Duodenal mucosa (tissue), 2 donors: ENCODE data around the gene STX1B.

Experiments used
- H3K27ac ChIP-seq: one replicate; pipeline ENCODE4 v1.7.0; 2013; ENCODE audit warnings: low read depth, low read length
- H3K27me3 ChIP-seq, 2 donors: one replicate each; pipeline ENCODE4 v1.7.0; 2013; ENCODE audit warnings: low read length in 2 of 2, control low read depth in 1 of 2; ENCODE audit not compliant: insufficient read depth in 2 of 2, control insufficient read depth in 1 of 2
- H3K36me3 ChIP-seq, 2 donors: one replicate each; pipeline ENCODE4 v1.7.0; 2013; ENCODE audit warnings: low read length in 2 of 2, control low read depth in 1 of 2; ENCODE audit not compliant: insufficient read depth in 2 of 2, control insufficient read depth in 1 of 2
- H3K4me1 ChIP-seq, 2 donors: one replicate each; pipeline ENCODE4 v1.7.0; 2013; ENCODE audit warnings: low read length in 2 of 2, control low read depth in 1 of 2; ENCODE audit not compliant: insufficient read depth in 2 of 2, control insufficient read depth in 1 of 2
- H3K4me3 ChIP-seq, 2 donors: one replicate each; pipeline ENCODE4 v1.7.0; 2013; ENCODE audit warnings: low read length in 2 of 2, low read depth in 1 of 2
- H3K9ac ChIP-seq, 2 donors: one replicate each; pipeline ENCODE4 v1.7.0; 2013; ENCODE audit warnings: low read length in 2 of 2, low read depth in 1 of 2
- H3K9me3 ChIP-seq, 2 donors: one replicate each; pipeline ENCODE4 v1.7.0; 2013; ENCODE audit warnings: low read length in 2 of 2, control low read depth in 1 of 2; ENCODE audit not compliant: control insufficient read depth in 1 of 2

Gene STX1B

DNA sequence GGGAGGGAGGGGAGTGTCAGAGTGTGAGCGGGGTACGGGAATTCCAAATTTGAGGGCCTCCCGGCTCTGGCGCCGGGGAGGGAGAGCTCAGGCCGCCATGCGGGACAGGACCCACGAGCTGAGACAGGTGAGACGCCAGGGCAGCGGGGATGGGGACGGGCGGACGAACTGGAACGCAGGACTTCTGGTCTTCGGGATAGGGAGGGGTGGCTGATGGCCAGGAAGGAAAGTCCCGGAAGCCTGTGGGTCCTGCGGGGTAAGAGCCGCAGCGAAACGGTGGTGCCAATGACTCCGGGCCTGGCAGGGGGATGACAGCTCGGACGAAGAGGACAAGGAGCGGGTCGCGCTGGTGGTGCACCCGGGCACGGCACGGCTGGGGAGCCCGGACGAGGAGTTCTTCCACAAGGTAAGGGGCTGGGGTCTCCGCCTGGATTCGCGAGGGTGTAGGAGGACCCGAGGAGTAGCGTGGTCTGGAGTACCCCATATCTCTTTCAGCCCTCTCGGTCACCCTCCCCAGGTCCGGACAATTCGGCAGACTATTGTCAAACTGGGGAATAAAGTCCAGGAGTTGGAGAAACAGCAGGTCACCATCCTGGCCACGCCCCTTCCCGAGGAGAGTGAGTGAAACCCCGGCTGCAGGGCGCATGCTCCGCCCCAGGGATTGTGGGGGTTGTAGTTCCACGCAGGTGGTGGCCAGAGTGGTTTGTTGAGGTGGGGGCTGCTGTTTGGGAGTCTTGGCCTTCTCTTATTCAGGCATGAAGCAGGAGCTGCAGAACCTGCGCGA is 23.5 kb upstream of the STX1B start:
- Histone ChIP-seq H3K9me3 (no peaks in the 10 kb centered on the region), H3K27ac (peak overlapping the region; percentile 97), H3K27me3 (no peaks in the 10 kb centered on the region), H3K4me3 (peak overlapping the region; percentile 92 to 97), H3K9ac (peak overlapping the region; percentile 94 to 97), H3K36me3 (peaks cover 20 to 26% of the 10 kb centered on the region in 2 donors), H3K4me1 (peaks cover 6 to 18% of the 10 kb centered on the region in 2 donors)

DNA sequence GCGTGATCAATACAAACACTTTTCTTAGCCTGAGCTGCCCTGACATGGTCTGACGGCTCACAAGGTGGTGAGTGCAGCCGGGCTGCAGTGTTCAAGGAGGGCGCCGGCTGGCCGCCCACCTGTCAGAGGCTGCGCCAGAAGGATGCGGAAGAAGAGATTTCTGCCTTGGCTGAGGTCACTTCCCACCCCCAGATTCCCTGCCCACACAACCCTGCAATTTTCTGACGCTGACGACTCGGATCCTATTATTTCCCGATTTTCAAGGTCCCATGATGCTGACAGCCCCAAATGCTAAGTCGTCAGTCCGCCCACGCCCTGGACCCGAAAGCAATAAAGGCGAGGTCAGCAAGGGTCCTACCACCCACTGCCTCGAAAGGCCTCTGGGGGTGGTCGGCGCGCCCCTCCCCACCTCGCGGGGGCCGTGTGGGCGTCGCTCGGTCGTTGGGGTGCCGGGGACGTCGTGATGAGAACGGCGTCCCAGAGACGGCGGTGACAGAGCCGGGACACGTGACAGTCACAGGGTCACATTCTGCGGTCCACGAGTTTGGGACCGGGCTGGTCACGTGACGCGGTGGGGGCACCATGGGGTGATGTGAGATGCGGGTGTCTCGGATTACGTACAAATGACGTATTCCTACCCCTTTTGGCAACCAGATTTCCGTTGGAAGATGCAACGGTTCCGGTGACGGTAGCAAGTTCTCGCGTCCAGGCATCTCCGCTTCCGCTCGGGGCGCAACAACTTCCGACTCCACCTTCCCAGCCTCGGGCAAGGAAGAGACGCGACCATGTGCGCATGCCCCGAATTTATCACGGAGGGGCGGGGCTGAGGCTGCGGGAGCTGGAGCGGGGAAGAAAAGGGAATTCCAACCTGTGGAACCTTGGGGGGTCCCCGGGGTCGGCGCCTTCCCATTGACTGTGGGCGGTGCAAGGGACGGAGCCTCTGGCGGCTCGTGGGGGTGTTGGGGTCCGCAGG is 22.6 kb upstream of the STX1B start, which contains the start of gene STX4:
Gene STX4 (plus strand): TSS at position 823 of the 973 bp plus-strand sequence. CDS start 248 bp downstream, outside the sequence.
- H3K4me1 ChIP-seq, result peaks cover 6 to 18% of the 10 kb centered on the region in 2 donors
- H3K36me3 ChIP-seq, result peaks cover 11 to 17% of the 10 kb centered on the region in 2 donors
- H3K27me3 ChIP-seq, result no peaks in the 10 kb centered on the region
- peak within 1 kb of the TSS; percentile 94 to 97 for H3K9ac ChIP-seq
- peak within 1 kb of the TSS; percentile 97 for H3K27ac ChIP-seq
- no peaks in the 10 kb centered on the region for H3K9me3 ChIP-seq
- peak within 1 kb of the TSS; percentile 92 to 97 for H3K4me3 ChIP-seq

DNA sequence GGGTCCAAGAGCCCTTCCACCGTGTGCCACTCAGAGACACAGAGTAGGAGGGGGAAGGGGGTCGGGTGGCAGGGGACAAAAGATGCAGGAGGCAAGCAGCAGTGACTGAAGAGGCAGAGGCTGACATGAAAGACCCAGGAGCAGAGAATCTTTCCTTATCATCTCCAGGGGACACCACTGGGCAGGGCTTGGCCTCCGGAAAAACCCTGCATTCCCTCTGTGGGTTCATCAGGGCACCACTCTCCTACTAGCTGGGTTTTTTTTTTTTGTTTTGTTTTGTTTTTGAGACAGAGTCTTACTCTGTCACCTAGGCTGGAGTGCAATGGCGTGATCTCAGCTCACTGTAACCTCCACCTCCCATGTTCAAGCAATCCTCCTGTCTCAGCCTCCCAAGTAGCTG is 20.8 kb upstream of the STX1B start:
- Histone ChIP-seq H3K4me1 (peaks cover 6 to 18% of the 10 kb centered on the region in 2 donors), H3K27ac (no peak overlapping the region), H3K36me3 (peaks cover 7 to 12% of the 10 kb centered on the region in 2 donors), H3K4me3 (no peak overlapping the region), H3K9me3 (no peaks in the 10 kb centered on the region), H3K27me3 (no peaks in the 10 kb centered on the region), H3K9ac (no peak overlapping the region)

DNA sequence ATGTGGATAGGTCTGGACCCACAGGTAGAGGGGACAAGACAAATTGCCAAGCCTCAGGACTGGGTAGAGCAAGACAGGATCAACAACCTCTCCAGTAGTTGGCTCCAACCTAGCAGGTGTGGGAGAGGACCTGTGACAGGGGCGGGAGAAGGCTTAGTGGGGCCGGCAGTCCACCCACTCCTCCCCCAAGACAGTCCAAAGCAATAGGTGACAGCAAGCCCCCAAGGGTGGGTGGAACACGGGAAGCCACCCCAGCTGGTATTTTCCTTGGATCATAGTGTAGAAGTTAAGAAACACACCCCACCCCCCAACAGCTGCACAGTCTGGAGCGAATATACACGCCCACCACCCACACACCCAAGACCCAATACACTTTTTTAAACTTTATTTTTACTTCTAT is 18.8 kb upstream of the STX1B start:
- Histone ChIP-seq H3K9ac (no peak overlapping the region), H3K9me3 (no peaks in the 10 kb centered on the region), H3K27me3 (no peaks in the 10 kb centered on the region), H3K36me3 (no peaks in the 10 kb centered on the region), H3K4me1 (peaks cover under 1 to 11% of the 10 kb centered on the region in 2 donors), H3K27ac (no peak overlapping the region), H3K4me3 (no peak overlapping the region)

DNA sequence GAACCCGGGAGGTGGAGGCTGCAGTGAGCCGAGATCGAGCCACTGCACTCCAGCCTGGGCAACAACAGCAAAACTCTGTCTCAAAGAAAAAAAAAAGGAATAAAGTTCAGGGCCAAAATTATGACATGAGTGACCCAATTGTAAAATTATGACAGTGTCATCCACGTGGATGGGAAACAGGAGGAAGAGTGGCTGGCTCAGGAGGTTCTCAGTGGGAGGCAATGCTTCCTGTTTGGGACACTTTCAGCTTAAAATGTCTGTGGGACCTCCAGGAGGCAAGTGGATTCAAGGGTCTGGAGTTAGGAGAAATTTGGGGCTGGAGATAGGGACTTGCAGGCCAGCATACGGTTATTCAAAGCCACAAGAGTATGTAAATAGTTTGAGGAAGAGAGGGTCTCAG is 14.9 kb upstream of the STX1B start:
- no peaks in the 10 kb centered on the region for H3K36me3 ChIP-seq
- no peak overlapping the region for H3K4me3 ChIP-seq
- H3K9me3 ChIP-seq, result no peaks in the 10 kb centered on the region
- no peaks in the 10 kb centered on the region for H3K27me3 ChIP-seq
- no peak overlapping the region for H3K27ac ChIP-seq
- H3K4me1 ChIP-seq, result peaks cover 9 to 15% of the 10 kb centered on the region in 2 donors
- H3K9ac ChIP-seq, result no peak overlapping the region

DNA sequence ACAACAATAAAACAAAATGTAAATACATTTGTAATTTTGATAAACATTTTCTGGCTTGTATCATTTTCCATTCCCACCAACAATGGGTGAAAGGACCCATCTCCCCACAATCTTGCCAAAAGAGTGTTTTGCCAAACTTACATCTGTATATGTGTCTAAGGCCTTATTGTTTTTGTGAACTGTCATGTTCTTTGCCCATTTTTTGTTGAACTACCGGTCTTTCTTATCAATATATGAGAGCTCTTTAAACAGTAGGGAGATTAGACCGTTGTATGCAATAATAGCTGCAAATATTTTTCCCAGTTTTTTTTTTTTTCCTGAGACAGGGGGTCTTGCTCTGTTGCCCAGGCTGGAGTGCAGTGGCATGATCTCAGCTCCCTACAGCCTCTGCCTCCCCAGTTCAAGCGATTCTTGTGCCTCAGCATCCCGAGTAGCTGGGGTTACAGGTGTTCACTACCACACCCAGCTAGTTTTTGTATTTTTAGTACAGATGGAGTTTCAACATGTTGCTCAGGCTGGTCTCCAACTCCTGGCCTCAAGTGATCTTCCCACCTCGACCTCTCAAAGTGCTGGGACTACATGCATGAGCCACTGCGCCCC is 13.3 kb upstream of the STX1B start:
- H3K9me3 ChIP-seq, result no peaks in the 10 kb centered on the region
- H3K4me1 ChIP-seq, result peaks cover 9 to 15% of the 10 kb centered on the region in 2 donors
- no peaks in the 10 kb centered on the region for H3K27me3 ChIP-seq
- H3K9ac ChIP-seq, result no peak overlapping the region
- H3K4me3 ChIP-seq, result no peak overlapping the region
- H3K27ac ChIP-seq, result no peak overlapping the region
- no peaks in the 10 kb centered on the region for H3K36me3 ChIP-seq

DNA sequence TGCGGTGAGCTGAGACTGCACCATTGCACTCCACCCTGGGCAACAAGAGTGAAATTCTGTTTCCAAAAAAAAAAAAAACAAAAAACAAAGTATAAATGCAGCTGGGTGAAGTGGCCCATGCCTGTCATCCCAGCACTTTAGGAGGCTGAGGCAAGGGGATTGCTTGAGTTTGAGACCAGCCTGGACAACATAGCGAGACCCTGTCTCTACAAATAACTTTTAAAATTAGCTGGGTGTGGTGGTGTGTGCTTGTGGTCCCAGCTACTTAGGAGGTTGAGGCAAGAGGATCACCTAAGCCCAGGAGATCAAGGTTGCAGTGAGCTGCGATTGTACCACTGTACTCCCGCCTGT is 12.8 kb upstream of the STX1B start:
- H3K27ac ChIP-seq, result no peak overlapping the region
- H3K9ac ChIP-seq, result no peak overlapping the region

DNA sequence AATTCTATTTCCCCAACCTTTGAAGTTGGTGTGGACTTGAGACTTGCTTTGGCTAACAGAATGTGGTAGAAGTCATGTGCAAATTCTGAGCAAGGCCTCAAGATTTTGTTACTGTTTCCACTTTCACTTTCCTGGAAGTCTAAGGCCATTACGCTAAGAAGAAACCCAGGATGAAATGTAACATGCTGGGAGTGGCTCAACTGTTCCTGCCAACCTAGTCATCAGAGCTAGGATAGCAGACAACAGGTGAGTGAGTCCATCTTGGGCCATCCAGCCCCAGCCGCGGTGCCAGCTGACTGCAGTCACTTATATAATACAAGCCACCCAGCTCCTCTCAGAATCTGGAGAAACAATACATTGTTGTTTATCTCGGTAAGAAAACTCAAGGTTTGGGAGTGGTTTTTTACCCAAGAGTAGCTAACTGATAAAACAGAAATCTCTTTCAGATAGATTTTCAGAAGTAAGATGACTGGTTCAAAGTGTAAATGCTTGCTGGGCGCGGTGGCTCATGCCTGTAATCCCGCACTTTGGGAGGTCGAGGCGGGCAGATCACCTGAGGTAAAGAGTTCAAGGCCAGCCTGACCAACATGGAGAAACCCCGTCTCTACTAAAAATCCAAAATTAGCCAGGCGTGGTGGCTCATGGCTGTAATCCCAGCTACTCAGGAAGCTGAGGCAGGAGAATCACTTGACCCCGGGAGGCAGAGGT is 12.3 kb upstream of the STX1B start:
- no peaks in the 10 kb centered on the region for H3K27me3 ChIP-seq
- no peak overlapping the region for H3K9ac ChIP-seq
- H3K4me3 ChIP-seq, result no peak overlapping the region
- no peaks in the 10 kb centered on the region for H3K36me3 ChIP-seq
- no peak overlapping the region for H3K27ac ChIP-seq
- H3K4me1 ChIP-seq, result peaks cover 9 to 15% of the 10 kb centered on the region in 2 donors
- no peaks in the 10 kb centered on the region for H3K9me3 ChIP-seq

More for the DNA sequence above, 12.8 kb upstream of the STX1B start:
- Histone ChIP-seq H3K4me1 (peaks cover 9 to 15% of the 10 kb centered on the region in 2 donors), H3K27me3 (no peaks in the 10 kb centered on the region), H3K36me3 (no peaks in the 10 kb centered on the region), H3K4me3 (no peak overlapping the region), H3K9me3 (no peaks in the 10 kb centered on the region)

DNA sequence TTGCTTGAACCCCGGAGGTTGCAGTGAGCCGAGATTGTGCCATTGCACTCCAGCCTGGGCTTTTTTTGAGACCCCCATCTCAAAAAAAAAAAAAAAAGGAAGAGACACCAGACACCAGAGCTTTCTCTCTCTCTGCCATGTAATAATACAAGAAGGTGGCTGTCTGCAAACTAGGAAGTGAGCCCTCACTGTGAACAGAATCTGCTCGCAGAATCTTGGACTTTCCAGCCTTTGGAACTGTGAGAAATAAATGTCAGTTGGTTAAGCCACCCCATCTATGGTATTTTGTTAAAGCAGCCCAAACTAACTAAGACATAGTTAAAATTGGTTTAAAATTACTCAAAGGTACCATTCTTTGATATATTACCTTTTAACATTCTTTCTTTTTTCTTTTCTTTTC is 10.1 kb upstream of the STX1B start:
- Histone ChIP-seq H3K27me3 (no peaks in the 10 kb centered on the region), H3K27ac (no peak overlapping the region), H3K9me3 (no peaks in the 10 kb centered on the region), H3K36me3 (no peaks in the 10 kb centered on the region), H3K4me3 (no peak overlapping the region), H3K4me1 (peaks cover 9 to 20% of the 10 kb centered on the region in 2 donors), H3K9ac (no peak overlapping the region)
